GM19468 (cell line): ENCODE results near the gene FUS.

ENCODE experiments used
- ATAC-seq: cut with Tn5 transposase; IDR thresholded peaks from one replicate; pipeline ENCODE4 v1.9.1; 2021; ENCODE audit warnings: mild to moderate bottlenecking, moderate library complexity, moderate number of reproducible peaks; ENCODE audit not compliant: unreplicated experiment; ENCODE audit errors: extremely low read depth

FUS gene

DNA sequence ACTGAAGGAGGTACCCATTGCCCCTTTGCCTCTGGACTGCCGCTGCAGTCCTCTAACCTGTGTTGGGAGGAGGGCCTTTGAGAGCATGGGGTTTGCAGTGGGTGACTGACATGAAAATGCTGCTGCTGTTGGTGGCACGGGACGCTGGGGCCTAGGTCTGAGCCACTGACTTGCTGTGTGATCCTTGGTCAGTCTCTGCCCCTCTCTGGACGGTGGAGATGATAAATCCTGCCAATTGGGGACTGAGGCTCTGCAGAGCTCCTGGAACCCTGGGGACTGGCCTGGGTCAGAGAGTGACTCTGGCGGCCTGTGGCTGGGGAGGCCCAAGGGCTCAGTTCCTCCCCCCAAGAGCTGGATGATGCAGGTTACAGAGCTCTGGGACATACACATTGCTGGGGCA lies 43.1 kb downstream of the FUS start:
- no peak for ATAC-seq

GRCh38 chr16:31224092-31224955 lies 44.4 kb downstream of the FUS start:
- no peak for ATAC-seq

GRCh38 chr16:31225193-31225592 lies 45.3 kb downstream of the FUS start:
- ATAC-seq = no peak

DNA sequence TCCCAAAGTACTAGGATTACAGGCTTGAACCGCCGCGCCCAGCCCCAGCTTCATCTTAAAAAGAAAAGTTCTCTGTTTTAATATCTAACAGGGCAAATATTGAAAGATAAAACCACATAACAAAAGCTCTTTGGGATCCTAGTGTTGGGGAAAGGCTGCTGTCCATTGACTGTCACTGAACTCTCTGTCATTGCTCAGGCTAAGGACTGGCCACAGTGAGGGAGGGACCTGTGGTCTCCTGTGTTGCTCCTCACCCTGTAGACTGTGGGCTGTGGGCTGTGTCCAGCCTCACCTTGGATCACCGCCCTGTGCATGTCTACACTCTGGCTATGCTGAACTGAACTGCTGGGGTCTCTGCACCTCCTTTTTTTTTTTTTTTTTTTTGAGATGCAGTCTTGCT lies 48.3 kb downstream of the FUS start:
- ATAC-seq = no peak

DNA sequence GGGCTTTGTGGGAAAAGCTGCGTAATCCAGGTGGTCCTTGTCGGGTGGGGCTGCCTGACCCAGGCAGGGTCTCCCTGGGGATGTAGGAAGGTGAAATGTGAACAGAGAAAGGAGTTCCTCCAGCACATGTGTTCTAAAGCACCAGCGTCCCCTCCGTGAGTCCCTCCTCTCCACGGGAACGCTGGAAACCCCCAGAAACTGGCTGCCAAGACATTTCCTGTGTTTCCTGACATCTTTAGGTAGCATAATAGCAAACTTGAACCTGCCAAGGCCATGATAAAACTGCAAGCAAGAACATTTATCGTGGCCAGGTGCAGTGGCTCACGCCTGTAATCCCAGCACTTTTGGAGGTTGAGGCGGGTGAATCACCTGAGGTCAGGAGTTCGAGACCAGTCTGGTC lies 49.6 kb downstream of the FUS start:
- ATAC-seq = no peak

- no peak for ATAC-seq
Measured at GRCh38 chr16:31238041-31238440, 58.1 kb downstream of the FUS start.
